HCT116 (cell line): ENCODE data around the gene STAMBP. TPM values are rescaled to one million over a fixed set of nuclear protein-coding genes. Genes with fewer than 3 reads are reported as not detected.

Experiments
- ATAC-seq: fragments of 200-7000 bp; cut with Tn5 transposase; 2 replicates; pipeline ENCODE4 v1.9.1; 2020; ENCODE audit warnings: mild to moderate bottlenecking, moderate library complexity
- BruUV-seq: library from RNA; stranded (reverse); fragments of 400-500 nt; replicated peaks from 2 replicates; lab custom pipeline; 2021; lab: Mats Ljungman, UMichigan
- CTCF ChIA-PET: fragments of 300-600 bp; sonication (Branson Sonifier 250); formaldehyde crosslinking; loops from one replicate; lab custom pipeline; 2021; ENCODE audit warnings: antibody characterized with exemption; lab: Charles Lee
- POLR2A ChIA-PET: fragments of 300-600, 350-600 bp; sonication (Branson Sonifier 250); formaldehyde crosslinking; loops from one replicate; lab custom pipeline; 2021; ENCODE audit warnings: antibody characterized with exemption; lab: Charles Lee
- RAD21 ChIA-PET, 2 experiments: fragments of 300-600 bp; sonication (Branson Sonifier 250); formaldehyde crosslinking; loops; one replicate each; lab custom pipeline; 2023; ENCODE audit warnings: low total read pairs in 2 of 2; ENCODE audit not compliant: uncharacterized antibody in 2 of 2, unreplicated experiment in 2 of 2, low non-redundant PET in 1 of 2; lab: Charles Lee
- DNase-seq: peaks from one replicate; pipeline ENCODE4 v3.0.0-alpha.2; 2010; ENCODE audit warnings: low read depth, low spot score
- H2AFZ ChIP-seq: fragments of 200-600 bp; shearing (Covaris generic), sonication (generic); 2 replicates; pipeline ENCODE4 v1.6.1; 2017; ENCODE audit warnings: low read depth, mixed run types, mixed read lengths, antibody characterized with exemption, low read length; ENCODE audit not compliant: poor library complexity, severe bottlenecking
- H3K27ac ChIP-seq: 2 replicates; pipeline ENCODE4 v1.5.1; 2012; ENCODE audit warnings: low read depth, low read length
- H3K27me3 ChIP-seq: fragments of 200-600 bp; sonication (generic); 2 replicates; pipeline ENCODE4 v1.6.1; 2016; ENCODE audit warnings: mixed run types, low read length, mixed read lengths; ENCODE audit not compliant: insufficient read depth
- H3K36me3 ChIP-seq, 2 experiments: fragments of 200-500 bp in 1 of 2; fragments of 200-600 bp in 1 of 2; sonication (Bioruptor generic) in 1 of 2; sonication (generic) in 1 of 2; 2 replicates each; pipeline versions ENCODE4 v1.5.1 to v1.6.1; 2014 to 2016; ENCODE audit warnings: low read length in 2 of 2, inconsistent platforms in 1 of 2, mixed read lengths in 1 of 2, mixed run types in 1 of 2; ENCODE audit not compliant: insufficient read depth in 2 of 2, control insufficient read depth in 1 of 2
- H3K4me1 ChIP-seq, 2 experiments: fragments of 200-600 bp in 1 of 2; sonication (generic) in 1 of 2; 2 replicates each; pipeline versions ENCODE4 v1.5.1 to v1.6.1; 2012 to 2017; ENCODE audit warnings: low read length in 2 of 2, inconsistent platforms in 1 of 2, mild to moderate bottlenecking in 1 of 2, mixed read lengths in 1 of 2, mixed run types in 1 of 2, moderate library complexity in 1 of 2; ENCODE audit not compliant: insufficient read depth in 2 of 2, control insufficient read depth in 1 of 2
- H3K4me2 ChIP-seq: fragments of 200-600 bp; sonication (generic); 2 replicates; pipeline ENCODE4 v1.6.1; 2017; ENCODE audit warnings: mixed run types, low read length, mixed read lengths
- H3K4me3 ChIP-seq, 2 experiments: fragments of 200-600 bp in 1 of 2; sonication (generic) in 1 of 2; replicated peaks in 1 of 2; 2 replicates each; pipeline ENCODE4 v1.5.1; 2011 to 2016; ENCODE audit warnings: low read length in 2 of 2, control low read depth in 1 of 2, low read depth in 1 of 2, mild to moderate bottlenecking in 1 of 2, mixed read lengths in 1 of 2, mixed run types in 1 of 2
- H3K79me2 ChIP-seq: fragments of 200-600 bp; sonication (generic); 2 replicates; pipeline ENCODE4 v1.6.1; 2017; ENCODE audit warnings: mild to moderate bottlenecking, mixed run types, low read length, moderate library complexity, mixed read lengths; ENCODE audit not compliant: insufficient read depth
- H3K9ac ChIP-seq: fragments of 200-600 bp; sonication (generic); 2 replicates; pipeline ENCODE4 v1.6.1; 2016; ENCODE audit warnings: low read length, mixed read lengths
- H3K9me2 ChIP-seq: fragments of 200-600 bp; sonication (generic), shearing (Covaris generic); 2 replicates; pipeline ENCODE4 v1.6.1; 2017; ENCODE audit warnings: mixed run types, mild to moderate bottlenecking, moderate library complexity; ENCODE audit not compliant: insufficient read depth
- H3K9me3 ChIP-seq, 2 experiments: fragments of 200-500 bp in 1 of 2; fragments of 200-600 bp in 1 of 2; sonication (Bioruptor generic) in 1 of 2; sonication (generic) in 1 of 2; 2 replicates each; pipeline ENCODE4 v1.6.1; 2014 to 2017; ENCODE audit warnings: low read length in 2 of 2, mixed read lengths in 2 of 2, inconsistent platforms in 1 of 2, low read depth in 1 of 2, mild to moderate bottlenecking in 1 of 2, mixed run types in 1 of 2, moderate library complexity in 1 of 2; ENCODE audit not compliant: control insufficient read depth in 1 of 2, insufficient read depth in 1 of 2
- H4K20me1 ChIP-seq: fragments of 200-600 bp; sonication (generic), shearing (Covaris generic); 2 replicates; pipeline ENCODE4 v1.6.1; 2017; ENCODE audit warnings: mixed run types, mild to moderate bottlenecking, moderate library complexity; ENCODE audit not compliant: insufficient read depth
- CBX3 ChIP-seq: IDR thresholded peaks from 2 replicates; pipeline ENCODE4 v1.6.1; 2012; ENCODE audit warnings: low read depth
- CEBPB ChIP-seq: IDR thresholded peaks from 2 replicates; pipeline ENCODE4 v1.6.1; 2012; ENCODE audit warnings: low read depth
- CTCF ChIP-seq, 3 experiments: fragments of 200-600 bp in 1 of 3; sonication (generic) in 1 of 3; IDR thresholded peaks in 2 of 3; conservative IDR thresholded peaks in 1 of 3; 2 replicates each; pipeline ENCODE4 v1.5.1; 2012 to 2017; ENCODE audit warnings: low read depth in 2 of 3, low read length in 2 of 3, antibody characterized with exemption in 1 of 3, borderline replicate concordance in 1 of 3, control low read depth in 1 of 3, mild to moderate bottlenecking in 1 of 3, mixed read lengths in 1 of 3, mixed run types in 1 of 3, moderate library complexity in 1 of 3; ENCODE audit not compliant: insufficient read depth in 1 of 3
- ELF1 ChIP-seq: IDR thresholded peaks from 2 replicates; pipeline ENCODE4 v1.6.1; 2012; ENCODE audit warnings: low read depth, borderline replicate concordance
- EZH2 ChIP-seq: fragments of 200-600 bp; sonication (generic); IDR thresholded peaks from 2 replicates; pipeline ENCODE4 v1.6.1; 2017; ENCODE audit warnings: antibody characterized with exemption, mixed run types
- JUND ChIP-seq: IDR thresholded peaks from 2 replicates; pipeline ENCODE4 v1.6.1; 2012
- MAX ChIP-seq: IDR thresholded peaks from 2 replicates; pipeline ENCODE4 v1.6.1; 2012
- POLR2A ChIP-seq: IDR thresholded peaks from 2 replicates; pipeline ENCODE4 v1.7.0; 2011; ENCODE audit warnings: borderline replicate concordance; ENCODE audit not compliant: insufficient read depth, insufficient read length; ENCODE audit errors: extremely low read depth
- POLR2AphosphoS5 ChIP-seq: IDR thresholded peaks from 2 replicates; pipeline ENCODE4 v1.6.1; 2011; ENCODE audit warnings: mild to moderate bottlenecking, low read depth, low read length, moderate library complexity
- REST ChIP-seq: IDR thresholded peaks from 2 replicates; pipeline ENCODE4 v1.6.1; 2012; ENCODE audit warnings: low read depth
- SIN3A ChIP-seq: IDR thresholded peaks from 2 replicates; pipeline ENCODE4 v1.6.1; 2012; ENCODE audit warnings: low read depth
- SP1 ChIP-seq: IDR thresholded peaks from 2 replicates; pipeline ENCODE4 v1.6.1; 2012; ENCODE audit warnings: low read depth
- SRF ChIP-seq: IDR thresholded peaks from 2 replicates; pipeline ENCODE4 v1.6.1; 2012; ENCODE audit warnings: low read depth
- ZBTB33 ChIP-seq: IDR thresholded peaks from 2 replicates; pipeline ENCODE4 v1.6.1; 2011; ENCODE audit warnings: mild to moderate bottlenecking, low read length, moderate library complexity; ENCODE audit not compliant: insufficient replicate concordance; ENCODE audit errors: extremely low read depth
- ZFX ChIP-seq: fragments of 450-650 bp; IDR thresholded peaks from 2 replicates; pipeline ENCODE4 v1.6.1; 2017
- intact Hi-C: fragments of 100-400 bp; cut with micrococcal nuclease; formaldehyde crosslinking; loops from 2 replicates; pipeline ENCODE4 v1.10.0; 2022
- total RNA-seq: library from RNA; stranded (reverse); gene quantifications from one replicate; pipeline ENCODE4 v1.2.1, GENCODE V29; 2021; ENCODE audit not compliant: unreplicated experiment

STAMBP gene
- total RNA-seq, 1 experiment from 2014 or later = 45.2 TPM

GRCh38 chr2:73885406-73885805, 56.6 kb downstream of the STAMBP start:
- H3K4me1 ChIP-seq = peaks cover 0 to 2% of the 10 kb centered on the region in 2 experiments; a peak in 1 of 4 replicates
- no peaks in the 10 kb centered on the region for H3K36me3 ChIP-seq
- BruUV-seq = no TSS peak
- H3K9me2 ChIP-seq = no peaks in the 10 kb centered on the region
- DNase-seq = no peak
- POLR2A ChIA-PET = no interaction called here
- no peak overlapping the region for H3K4me3 ChIP-seq
- H3K79me2 ChIP-seq = no peaks in the 10 kb centered on the region
- ATAC-seq = no peak
- intact Hi-C loops = no loop called here
- H3K9ac ChIP-seq = no peak overlapping the region
- CTCF ChIA-PET = no interaction called here
- no peaks in the 10 kb centered on the region for H3K9me3 ChIP-seq
- no peak overlapping the region for H2AFZ ChIP-seq
- TF ChIP-seq POLR2A (no peak), MAX (no peak), SIN3A (no peak), ZFX (no peak), EZH2 (no peak), SP1 (no peak), POLR2AphosphoS5 (no peak), CEBPB (no peak), JUND (no peak), ELF1 (no peak)
- H3K4me2 ChIP-seq = no peak overlapping the region
- H3K27ac ChIP-seq = no peak overlapping the region
- no peaks in the 10 kb centered on the region for H3K27me3 ChIP-seq
- no peaks in the 10 kb centered on the region for H4K20me1 ChIP-seq
- RAD21 ChIA-PET = no interaction called here

GRCh38 chr2:73886357-73886756, 57.6 kb downstream of the STAMBP start:
- no peak overlapping the region for H3K27ac ChIP-seq
- ChIA-PET POLR2A (no interaction called here), RAD21 (no interaction called here), CTCF (no interaction called here)
- no peak for ATAC-seq
- no peaks in the 10 kb centered on the region for H3K27me3 ChIP-seq
- no peaks in the 10 kb centered on the region for H3K36me3 ChIP-seq
- no peak overlapping the region for H3K4me3 ChIP-seq
- intact Hi-C loops = no loop called here
- no peaks in the 10 kb centered on the region for H3K79me2 ChIP-seq
- H3K9me3 ChIP-seq = no peaks in the 10 kb centered on the region
- BruUV-seq = no TSS peak
- no peaks in the 10 kb centered on the region for H4K20me1 ChIP-seq
- DNase-seq = no peak
- H3K4me2 ChIP-seq = no peak overlapping the region
- no peaks in the 10 kb centered on the region for H3K9me2 ChIP-seq
- H2AFZ ChIP-seq = no peak overlapping the region
- peaks cover 0 to 9% of the 10 kb centered on the region in 2 experiments; a peak in 1 of 4 replicates for H3K4me1 ChIP-seq
- no peak overlapping the region for H3K9ac ChIP-seq
- TF ChIP-seq CBX3 (no peak), ZBTB33 (no peak), SP1 (no peak), POLR2AphosphoS5 (no peak), REST (no peak), CTCF (IDR thresholded peaks at IDR 0.05 in 2 of 3, conservative IDR thresholded peaks at IDR 0.05 in 1 of 3; ENCODE audit: borderline replicate concordance in 1 of 3, insufficient read depth in 1 of 3, low read depth in 2 of 3, low read length in 2 of 3) (no peak), SRF (no peak)
